HL-60/S4 (cell line): ENCODE data around the gene AP2A2.

Source experiments
- in situ Hi-C: fragments of 300-500 bp; cut with MboI; formaldehyde crosslinking; loops from 2 replicates; pipeline ENCODE4 v1.14.3; 2022; ENCODE audit warnings: low sequenced_read_pairs

Gene AP2A2

DNA sequence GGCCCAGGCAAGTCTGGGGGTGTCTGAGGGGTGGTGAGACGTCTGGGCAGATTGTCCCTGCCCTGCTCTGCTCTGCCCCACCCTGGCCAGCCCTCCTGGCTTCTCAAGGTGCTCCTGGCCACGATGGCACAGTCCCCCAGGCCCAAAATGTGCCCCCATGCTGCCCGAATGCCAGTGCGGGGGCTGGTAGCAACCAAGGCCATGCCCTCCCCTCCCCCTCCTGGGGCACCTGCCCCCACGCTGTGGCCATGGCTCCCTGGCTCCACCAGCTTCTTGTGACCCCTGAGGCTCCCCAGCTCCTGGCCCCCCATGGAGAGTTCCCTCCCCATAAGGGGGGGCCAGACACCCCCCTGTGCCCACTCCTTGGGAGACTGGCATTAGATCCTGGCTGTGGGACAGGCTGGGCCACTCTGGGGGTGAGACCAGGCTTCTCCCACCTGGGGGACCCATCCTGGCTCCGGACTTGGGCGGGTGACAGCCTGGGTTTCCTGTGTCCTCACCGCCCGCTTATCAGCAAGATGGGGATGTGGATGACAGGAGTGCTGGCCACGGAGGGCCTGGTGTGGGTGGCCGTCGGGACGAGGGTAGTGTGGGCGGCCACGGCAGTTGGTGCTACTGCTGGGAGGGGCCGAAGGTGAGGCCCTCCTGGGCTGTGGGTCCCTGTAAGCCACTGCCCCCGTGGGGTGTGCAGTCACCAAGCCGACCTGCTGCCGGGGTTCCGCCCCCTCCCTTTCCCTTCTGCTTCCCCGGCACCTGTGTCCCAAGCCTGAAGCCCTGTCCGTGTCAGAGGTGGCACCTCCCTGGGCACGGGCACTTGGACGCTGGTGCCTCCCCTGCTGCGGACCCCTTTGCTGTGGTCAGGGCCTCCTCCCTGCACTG is 126.7 kb downstream of the AP2A2 start:
- in situ Hi-C loops = loop anchor here (25.0 kb wide), 1 partner anchor 190 kb away; no protein-coding TSS in a partner anchor

DNA sequence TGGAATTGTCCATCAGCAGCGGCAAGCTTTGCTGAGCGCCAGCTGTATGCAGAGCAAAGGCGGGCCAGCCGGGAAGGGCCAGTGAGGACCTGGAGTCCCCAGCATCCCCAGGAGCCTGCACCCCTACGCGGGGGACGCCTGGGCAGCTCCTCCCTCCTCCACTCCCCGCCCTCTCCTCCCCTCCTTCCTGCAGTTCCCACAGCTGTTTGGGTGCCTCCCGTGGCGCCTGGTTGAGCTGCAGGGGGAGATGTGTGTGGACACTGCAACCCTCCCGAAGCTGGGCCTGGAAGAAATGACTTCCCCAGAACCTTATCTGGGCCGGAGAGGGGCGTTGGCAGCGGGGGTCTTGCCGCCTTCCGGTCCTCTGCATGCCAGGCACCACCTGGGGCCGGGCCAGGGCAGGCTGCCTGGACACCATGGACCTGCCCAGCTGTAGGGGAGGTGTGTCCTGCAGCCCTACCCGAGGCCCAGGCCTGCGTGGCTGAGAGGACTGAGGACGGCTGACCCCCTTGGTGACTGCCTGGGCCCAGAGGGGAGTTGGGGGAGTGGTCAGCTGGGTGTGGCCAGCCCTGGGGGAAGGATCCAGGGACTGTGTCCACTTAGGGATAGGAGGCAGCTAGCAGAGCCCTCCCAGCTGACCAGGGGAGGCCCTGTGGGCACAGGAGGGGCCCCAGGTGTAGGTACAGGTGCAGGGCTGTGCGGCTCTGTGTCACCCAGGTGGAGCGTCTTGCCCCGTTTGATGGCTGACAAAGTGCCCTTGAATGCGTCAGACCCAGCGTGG is 127.6 kb downstream of the AP2A2 start:
- in situ Hi-C loops = loop anchor here (25.0 kb wide), 1 partner anchor 191 kb away; no protein-coding TSS in a partner anchor

DNA sequence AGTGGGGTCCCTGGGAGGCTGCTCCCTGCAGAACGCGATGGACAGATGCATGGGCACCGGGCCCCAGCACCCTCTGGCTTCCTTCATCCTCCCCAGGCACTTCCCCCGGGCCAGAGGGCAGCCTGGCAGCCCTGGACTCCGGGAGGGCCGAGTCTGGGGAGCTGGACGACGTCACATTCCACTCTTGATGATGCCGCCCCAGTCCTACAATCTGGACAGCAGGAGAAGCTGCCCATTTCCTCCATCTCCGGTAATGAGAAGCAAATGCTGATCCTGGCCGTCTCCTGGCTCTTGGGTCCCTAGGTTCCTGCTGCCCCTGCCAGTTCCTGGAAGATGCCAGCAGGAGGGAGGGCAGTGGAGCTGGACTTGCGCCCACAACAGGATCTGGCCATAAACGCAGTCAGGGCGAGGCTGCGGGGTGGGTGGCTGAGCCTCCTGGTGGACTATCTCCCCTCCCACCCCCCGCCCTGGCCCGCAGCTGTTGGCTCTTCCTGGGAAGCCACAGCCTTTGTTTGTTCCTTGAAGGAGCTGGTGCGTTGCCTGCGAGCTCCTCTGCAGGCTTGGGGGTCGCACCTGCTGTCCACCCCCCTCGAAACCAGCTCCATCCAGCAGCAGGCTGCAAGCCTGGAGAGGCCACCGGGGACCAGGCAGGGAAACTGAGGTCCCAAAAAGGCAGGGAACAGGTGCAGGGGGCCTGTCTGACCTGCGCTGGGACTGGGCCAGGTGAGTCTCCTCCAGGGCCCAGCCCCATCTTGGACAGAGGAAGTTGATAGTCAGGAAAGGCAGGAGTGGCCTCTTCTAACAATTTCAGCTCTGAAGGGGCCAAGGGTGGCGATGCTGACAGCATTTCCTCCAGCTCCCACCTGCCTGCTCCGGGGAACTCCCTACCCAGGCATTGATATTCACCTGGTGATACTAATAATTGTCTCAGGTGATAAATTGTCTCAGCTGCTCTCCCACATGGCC is 128.8 kb downstream of the AP2A2 start:
- in situ Hi-C loops = loop anchor here (25.0 kb wide), 1 partner anchor 192 kb away; no protein-coding TSS in a partner anchor

DNA sequence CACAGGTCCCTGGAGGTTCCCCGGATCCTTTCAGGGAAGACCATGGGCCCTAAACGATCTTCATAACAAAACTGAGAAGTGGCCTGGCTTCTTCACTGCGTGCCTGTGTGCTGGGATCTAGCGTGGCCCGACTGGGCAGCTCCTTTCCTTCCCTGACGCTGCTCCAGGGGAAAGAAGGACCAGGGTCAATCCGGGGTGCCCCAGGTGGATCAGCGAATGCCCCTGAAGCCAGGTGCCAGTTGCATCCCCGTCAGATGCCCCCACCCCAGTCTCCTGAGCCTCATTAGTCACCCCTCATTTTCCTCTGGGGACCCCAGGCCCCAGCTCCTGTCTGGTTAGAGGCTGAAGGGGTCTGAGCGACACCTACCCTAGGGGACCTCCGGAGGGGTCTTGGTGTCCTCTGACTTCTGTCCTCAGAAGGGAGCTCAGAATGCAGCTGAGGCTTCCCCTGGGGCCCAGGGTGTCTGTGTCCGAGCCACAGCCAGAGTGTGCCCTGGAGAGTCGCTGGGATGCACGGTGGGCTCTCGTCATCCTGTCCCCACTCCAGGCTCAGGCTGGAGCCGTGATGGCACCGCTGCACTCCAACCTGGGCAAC is 129.5 kb downstream of the AP2A2 start:
- in situ Hi-C loops = loop anchor here (25.0 kb wide), 1 partner anchor 193 kb away; no protein-coding TSS in a partner anchor

DNA sequence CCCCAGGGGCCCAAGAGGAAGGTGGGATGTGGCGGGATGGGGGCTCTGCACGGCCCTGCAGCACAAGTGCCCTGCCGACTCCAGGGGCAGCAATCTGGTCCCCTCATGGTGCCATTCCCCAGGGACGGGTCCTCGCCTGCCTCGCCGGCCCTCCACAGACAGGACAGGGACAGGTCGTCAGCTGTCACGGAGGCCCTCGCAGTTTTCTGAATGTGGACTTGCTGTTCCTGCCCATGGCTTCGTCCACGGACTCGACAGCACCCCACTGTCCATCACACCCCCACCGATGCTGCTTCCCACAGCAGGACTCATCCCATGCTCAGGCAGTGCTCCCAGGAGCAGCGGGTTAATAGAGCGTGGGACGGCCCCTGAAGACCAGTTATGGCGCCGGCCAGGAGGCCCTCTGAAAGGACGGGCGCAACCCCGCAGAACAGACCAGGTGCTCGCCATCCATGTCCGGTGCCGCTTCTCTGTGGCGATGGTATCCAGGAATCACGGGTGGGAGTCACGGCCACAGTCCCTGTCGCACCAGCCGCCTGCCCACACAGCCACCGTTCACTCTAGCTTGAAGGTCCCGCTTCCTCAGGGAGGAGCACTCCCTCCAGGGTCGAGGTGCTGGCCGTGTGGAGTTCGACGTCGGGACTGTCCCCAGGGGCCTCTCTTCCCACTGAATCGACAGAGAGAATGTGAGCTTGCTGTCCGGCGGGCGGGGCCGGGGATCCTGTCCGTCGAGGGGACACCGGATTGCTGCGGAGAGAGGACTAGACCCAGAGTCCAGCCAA is 130.5 kb downstream of the AP2A2 start:
- in situ Hi-C loops = loop anchor here (25.0 kb wide), 1 partner anchor 194 kb away; no protein-coding TSS in a partner anchor

DNA sequence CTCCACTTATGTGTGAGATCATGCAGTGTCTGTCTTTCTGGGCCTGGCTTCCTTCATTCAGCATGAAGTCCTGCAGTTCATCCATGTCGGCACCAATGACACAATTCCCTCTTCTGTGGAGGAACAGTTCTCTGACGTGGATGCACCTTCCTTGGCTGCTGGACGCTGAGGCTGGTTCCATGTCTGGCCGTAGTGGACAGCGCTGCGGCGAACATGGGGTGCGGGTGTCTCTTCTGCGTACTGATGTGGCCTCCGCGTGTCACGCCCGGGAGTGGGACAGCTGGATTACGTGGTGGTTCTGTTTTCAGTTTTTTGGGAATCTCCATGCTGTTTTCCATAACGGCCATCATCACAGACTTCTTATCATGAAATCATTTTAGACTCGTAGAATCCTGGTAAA is 132.1 kb downstream of the AP2A2 start:
- in situ Hi-C loops = loop anchor here (25.0 kb wide), 1 partner anchor 196 kb away; no protein-coding TSS in a partner anchor

DNA sequence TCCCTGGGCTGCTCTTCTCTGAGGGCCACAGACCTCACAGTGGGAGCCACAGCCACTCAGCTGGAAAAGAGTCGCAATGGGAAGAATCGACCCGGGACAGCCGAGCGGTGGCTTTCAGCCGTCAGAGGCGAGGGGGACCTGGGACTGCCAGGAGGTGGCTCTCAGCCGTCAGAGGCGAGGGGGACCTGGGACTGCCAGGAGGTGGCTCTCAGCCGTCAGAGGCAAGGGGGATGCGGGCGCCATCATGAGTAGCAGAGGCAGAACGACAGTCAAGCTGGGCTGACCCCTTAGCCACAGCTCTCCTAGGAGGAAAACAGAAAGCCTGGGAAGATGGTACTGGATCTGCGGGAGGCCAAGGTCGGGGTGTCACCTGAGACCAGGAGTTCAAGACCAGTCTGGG is 134.1 kb downstream of the AP2A2 start:
- in situ Hi-C loops = loop anchor here (25.0 kb wide), 1 partner anchor 197 kb away; no protein-coding TSS in a partner anchor

DNA sequence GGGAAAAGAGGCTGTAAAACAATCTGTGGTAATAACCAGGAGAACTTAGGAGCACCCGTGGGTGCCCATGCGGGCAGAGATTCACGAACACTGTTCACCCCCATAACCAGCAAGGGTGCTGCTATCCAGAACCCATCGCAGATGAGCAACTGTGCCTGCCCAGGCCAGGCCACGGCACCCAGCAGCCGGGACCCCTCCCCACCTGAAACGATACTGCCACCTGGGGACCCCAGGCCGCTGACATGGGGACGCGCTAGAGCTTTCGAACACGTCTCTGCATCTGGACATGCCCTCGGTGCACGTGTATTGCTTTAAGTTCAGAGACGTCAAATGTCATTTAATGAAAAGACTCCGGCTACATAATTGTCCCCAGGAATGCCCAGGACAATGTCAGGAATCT is 134.7 kb downstream of the AP2A2 start:
- in situ Hi-C loops = loop anchor here (25.0 kb wide), 1 partner anchor 198 kb away; no protein-coding TSS in a partner anchor

DNA sequence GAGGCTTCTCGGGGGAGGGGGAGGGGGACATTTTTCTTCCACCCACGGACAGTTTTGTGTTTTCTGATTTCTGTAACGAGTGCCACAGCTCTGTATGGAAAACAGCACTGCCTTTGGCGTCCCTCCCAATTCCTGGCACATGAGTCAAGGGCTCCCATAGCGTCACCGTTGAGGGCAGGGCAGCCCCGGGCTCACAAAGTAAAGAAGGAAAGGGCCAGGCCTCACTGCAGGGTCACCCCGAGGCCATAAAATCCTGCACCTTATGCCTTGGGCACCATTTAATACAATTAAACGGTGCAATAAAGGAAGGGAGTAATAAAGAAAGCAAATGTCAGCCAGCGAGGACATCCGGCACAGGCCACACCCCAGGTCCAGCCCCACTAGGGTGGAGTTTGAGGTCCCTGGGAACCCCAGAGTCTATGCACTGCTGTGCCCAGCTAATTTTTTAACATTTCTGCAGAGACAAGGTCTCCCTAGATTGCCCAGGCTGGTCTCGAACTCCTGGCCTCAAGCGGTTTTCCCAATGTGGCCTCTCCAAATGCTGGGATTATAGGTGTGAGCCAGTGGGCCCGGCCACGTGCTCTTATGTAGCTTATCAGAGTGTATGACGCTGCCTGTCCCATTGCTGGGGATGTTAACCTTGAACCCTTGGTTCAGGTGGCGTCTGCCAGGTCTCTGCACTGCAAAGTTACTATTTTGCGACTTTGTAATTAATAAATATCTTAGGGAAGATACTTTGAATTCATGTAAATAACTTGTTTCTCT is 135.4 kb downstream of the AP2A2 start:
- in situ Hi-C loops = loop anchor here (25.0 kb wide), 1 partner anchor 199 kb away; no protein-coding TSS in a partner anchor
